Ureter (tissue), 1 donor: Measurements from ENCODE around the gene FBRS. TPM values are rescaled to one million over a fixed set of nuclear protein-coding genes. Genes with fewer than 3 reads are reported as not detected.
"Not testable (repeated sequence)": the region's sequence is repeated elsewhere in the genome, so short reads cannot be mapped to it uniquely, and the experiment has no call there.

Experiments
- DNase-seq: peaks from one replicate; pipeline ENCODE4 v3.0.0-alpha.2; 2020; ENCODE audit warnings: low spot score
- total RNA-seq: library from RNA; stranded (reverse); gene quantifications from one replicate; pipeline ENCODE4 v1.2.4, GENCODE V29; 2023
- donor health status: DM: yes; HTN: yes; CAD: no.

Gene FBRS
- total RNA-seq, 1 donor from 2014 or later: 82.5 TPM

DNA sequence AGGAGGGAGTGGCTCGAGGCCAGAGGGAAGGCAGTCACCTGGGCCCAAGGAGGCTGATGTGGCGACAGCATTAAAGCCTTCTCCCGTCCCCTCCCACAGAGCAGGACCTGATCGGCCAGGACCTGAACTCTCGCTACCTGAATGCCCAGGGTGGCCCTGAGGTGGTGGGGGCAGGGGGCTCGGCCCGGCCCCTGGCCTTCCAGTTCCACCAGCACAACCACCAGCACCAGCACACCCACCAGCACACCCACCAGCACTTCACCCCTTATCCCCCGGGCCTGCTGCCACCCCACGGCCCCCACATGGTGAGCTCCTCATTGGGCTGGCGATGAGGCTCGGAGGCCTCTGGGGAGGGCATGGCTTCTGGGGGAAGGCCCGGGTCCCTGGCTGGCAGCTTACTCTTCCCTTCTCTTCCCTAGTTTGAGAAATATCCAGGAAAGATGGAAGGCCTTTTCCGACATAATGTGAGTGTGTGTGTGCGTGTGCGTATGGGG, 6.4 kb downstream of the FBRS start:
- no peak for DNase-seq

DNA sequence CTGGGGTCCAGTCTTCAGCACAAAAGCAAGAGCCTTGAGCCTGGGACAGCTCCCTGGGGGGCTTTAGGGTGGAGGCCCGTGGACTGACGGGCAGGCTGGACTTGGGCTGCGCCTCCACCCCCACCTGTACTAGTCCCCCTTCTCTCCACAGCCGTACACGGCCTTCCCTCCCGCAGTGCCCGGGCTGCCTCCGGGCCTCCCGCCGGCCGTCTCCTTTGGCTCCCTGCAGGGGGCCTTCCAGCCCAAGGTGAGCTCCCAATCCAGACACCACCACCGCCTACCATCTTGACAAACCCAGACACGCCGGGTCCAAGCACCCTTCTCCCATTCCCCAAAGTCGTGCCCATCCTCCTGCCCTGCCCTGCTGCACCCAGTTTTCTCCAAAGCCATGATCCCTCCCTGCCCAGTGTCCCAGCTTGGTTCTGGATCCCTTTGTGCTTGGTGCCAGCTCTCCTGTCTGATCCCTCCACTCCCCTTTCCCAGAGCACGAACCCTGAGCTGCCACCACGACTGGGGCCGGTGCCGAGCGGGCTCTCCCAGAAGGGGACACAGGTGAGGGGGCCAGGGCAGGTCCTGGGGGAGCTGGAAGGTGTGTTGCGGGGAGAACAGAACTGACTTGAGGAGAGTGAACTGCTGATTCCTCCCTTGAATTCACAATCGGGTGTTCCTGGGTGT, 7.1 kb downstream of the FBRS start:
- DNase-seq: no peak

DNA sequence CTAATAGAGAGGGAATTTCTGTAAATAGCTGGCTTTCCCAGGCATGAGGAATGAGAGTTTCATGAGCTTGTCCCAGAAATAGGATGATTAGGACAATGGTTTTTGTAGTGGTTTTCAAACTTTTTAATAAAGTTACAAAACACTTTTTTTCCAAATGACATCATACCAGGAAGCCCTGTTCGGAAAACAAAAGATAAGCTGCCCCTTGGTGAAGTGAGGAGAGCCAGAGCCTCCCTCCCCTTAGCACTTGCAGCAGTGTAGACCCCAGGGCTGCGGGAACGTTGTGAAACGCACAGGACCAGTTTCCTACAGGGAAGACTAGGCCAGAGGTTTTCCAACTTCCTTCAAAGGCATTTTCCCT, 7.6 kb downstream of the FBRS start:
- DNase-seq: no peak

DNA sequence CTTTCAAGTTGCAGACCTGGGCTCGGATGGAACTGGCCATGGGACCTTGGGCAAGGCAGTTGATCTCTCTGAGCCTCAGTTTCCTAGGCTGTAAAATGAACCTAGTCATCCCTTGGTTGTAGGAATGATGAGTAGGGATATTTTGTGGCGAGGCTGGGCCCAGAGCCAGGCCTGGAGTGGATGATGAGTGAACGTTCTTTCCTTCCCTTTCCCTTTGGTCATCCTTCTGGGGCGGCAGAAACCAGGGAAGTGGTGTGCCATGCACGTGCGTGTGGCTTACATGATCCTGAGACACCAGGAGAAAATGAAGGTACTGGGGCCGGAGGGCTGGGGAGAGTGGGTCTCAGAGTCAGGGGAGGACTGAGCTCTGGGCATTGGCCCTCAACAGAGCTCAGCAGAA, 8.4 kb downstream of the FBRS start:
- no peak for DNase-seq

DNA sequence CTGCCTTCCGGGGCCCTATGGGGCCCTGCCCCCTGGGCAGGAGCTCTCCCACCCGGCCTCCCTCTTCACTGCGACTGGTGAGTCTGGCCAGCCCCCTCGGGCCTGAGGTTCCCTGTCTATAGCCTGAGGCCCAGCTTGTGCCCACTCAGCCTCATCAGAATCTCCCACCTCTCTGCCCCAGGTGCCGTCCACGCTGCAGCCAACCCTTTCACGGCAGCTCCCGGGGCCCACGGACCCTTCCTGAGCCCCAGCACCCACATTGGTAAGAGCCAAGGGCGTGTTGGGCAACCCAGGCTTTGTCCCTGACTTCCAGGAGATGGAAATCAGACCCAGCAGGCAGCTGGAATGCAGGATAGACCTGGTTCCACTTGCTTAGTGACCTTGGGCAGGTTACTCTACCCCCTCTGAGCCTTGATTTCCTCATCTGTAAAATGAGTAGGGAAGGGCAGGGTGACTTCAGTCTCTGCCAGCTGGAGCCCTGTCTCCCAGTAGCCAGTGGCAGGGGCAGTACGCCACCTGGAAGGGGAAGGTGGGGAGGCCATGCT, 9.2 kb downstream of the FBRS start:
- DNase-seq: no peak

DNA sequence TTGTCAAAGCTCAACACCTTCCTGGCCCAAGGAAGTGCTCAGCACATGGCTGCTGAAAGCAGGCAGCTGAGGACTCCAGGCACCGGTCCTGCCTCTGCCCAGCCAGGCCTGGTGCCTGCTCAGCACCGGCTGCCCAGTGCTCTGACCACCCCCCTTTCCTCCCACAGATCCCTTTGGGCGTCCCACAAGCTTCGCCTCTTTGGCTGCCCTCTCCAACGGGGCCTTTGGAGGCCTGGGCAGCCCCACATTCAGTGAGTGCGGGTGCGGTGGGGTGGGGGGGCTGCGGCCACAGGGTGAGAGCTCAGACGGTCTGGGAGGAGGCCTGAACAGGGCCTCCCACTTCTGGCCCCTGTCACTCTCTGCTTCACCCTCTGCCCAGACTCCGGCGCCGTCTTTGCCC, 10.2 kb downstream of the FBRS start:
- DNase-seq: no peak

DNA sequence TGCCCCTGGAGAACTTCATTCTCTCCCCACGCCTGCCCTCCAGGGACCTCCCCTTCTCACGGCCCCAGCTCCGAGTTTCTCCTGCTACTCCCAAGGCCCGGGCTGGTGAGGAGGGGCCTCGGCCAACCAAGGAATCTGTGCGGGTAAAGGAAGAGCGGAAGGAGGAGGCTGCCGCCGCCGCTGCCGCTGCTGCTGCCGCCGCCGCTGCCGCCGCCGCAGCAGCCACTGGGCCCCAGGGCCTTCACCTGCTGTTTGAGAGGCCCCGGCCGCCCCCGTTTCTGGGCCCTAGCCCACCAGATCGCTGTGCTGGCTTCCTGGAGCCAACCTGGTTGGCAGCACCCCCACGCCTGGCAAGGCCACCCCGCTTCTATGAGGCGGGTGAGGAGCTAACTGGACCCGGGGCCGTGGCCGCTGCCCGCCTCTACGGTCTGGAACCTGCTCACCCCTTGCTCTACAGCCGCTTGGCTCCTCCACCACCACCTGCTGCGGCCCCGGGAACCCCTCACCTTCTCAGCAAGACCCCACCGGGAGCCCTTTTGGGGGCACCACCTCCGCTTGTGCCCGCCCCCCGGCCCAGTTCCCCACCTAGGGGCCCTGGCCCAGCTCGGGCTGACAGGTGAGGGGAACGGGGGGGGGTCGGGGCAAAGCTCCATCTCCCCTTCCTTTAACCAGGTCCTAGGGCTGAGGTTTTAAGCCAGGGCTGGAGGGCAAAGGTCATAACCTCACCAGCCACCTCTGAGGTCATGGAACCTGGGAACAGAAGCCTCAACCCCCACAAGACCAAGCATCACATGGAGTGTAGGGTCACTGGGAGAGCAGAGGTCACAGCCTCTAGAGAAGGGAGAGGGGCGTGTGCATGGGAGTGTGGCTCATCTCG, 11.0 kb downstream of the FBRS start:
- no peak for DNase-seq

DNA sequence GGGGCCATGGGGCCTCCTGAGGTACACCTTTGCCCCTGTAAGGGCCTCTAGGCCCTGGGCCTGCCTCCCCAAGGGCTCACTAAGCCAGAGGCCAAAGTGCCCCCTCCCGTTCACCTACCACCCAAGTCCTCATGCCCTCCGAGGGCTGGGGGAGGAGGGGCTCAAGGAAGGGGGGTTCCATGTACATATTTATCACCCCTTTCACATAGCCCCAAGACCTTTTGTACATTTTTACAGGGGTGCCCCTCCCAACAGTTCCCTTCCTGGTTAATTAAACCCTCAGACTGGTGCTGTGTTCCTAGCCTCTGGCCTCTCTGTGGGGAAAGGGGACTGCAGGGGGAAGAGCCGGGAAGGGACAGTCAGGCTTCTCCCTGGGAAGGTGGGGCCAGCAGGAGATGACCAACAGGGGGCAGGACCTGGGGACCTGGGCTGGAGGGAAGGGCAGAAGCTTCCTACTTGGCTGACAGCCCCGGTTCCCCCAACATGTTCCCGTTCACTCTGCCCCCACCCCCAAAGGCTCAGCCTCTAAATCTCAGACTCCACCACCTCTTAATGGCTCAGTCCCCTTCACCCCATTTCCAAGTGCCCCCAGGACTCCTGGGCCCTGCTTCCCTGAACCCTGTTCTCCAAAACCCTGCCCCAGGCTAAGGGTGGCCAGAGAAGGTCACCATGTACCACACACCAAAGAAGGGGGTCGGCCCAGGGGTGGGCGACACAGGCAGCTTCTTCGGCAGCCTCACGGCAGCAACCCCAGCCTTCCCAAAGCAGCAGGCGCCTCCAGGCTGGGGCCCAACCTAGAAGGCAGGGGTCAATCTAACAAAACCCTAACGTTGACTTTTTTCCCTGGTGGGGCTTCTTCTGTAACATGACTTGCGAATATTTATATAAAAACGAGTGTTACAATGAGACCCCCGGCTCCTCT, 11.9 kb downstream of the FBRS start:
- DNase-seq: no peak

DNA sequence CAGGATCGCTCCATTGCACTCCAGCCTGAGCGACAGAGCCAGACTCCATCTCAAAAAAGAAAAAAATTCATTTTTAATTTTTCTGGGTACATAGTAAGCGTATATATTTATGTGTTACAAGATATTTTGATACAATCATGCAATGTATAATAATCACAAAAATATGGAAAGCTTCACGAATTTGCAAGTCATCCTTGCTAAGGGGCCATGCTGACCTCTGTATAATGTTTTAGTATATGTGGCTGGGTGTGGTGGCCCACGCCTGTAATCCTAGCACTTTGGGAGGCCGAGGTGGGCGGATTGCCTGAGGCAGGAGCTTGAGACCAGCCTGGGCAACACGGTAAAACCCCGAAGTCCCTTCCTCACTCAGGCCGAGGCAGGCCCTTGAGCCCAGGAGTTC, 16.9 kb downstream of the FBRS start:
- no peak for DNase-seq

DNA sequence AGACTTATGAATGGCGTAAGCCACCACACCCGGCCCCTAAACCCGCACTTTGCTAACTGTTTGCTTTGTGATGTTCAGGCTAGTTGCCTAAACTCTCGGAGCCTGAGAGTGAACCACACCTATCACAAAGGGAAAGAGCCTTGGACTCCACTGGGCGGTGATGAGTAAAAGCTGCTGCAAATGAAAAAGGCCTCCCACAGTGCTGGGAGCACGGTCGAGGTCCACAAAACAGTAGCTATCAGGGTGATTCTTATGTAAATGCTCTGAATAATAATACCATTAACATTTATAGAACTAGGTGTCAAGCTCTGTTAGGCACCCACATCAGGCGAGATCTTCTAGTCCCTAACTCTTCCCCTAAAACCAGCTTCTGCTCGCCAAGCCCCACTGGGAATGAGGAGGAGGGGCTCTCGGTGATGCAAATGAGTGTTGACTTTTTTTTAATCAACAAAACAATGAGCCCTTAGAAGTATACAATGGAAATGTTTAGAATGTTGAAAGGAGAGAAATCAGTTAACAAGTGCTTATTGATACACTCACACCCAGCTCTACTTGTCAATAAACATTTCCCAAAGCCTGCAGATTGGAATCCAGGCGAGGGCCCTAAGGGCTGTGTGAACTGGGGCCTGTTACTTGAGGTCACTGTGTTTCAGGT, 19.8 kb downstream of the FBRS start:
- DNase-seq: no peak

DNA sequence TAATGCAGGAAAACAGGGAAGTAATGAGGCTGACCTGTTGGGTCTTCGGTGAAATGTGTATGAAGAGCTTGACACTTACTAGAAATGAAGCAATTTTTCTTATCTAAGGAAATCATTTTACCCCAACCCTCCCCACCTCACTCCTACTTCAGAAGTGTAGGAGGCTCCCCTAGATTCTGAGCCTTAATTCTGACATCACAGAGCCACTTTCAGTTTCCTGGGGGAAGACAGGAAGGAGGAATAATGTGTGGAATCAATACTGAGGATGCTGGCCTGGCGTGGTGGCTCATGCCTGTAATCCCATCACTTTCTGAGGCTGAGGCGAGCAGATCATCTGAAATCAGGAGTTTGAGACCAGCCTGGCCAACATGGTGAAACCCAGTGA, 20.3 kb downstream of the FBRS start:
- DNase-seq: no peak

DNA sequence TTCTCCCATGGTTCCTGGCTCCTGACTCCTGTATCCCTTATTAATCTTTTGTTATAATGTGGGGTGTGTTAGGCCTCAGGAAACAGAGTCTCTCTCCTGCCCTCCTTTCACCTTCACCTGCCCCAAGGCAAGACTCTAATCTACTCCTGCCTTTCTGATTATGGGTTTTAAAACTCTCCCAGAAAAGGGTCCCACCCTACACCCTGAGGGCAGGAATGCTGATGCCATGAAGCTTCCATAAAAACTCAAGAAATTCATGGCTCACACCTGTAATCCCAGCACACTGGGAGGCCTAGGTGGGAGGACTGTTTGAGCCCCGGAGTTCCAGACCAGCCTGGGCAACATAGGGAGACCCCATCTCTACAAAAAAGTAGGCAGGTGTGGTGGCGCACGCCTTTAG, 22.1 kb downstream of the FBRS start:
- DNase-seq: no peak

DNA sequence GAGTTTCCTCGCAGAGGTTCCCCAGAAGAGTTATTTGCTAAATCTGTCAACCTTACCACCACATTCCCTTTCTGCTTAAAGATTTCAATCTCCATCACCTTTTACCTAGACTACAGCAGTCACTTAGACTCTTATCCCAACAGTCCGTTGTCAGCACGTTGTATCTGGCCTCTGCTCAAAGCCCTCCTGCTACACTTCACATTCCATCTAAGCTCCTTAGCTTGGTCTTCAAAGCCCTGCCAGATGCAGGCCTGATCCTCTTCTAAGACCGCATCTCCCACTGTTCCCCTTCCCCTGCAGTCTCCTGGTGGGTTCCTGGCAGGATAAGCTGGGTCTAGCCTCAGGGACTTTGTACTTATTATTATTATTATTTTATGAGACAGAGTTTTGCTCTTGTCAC, 30.5 kb downstream of the FBRS start:
- DNase-seq: no peak

DNA sequence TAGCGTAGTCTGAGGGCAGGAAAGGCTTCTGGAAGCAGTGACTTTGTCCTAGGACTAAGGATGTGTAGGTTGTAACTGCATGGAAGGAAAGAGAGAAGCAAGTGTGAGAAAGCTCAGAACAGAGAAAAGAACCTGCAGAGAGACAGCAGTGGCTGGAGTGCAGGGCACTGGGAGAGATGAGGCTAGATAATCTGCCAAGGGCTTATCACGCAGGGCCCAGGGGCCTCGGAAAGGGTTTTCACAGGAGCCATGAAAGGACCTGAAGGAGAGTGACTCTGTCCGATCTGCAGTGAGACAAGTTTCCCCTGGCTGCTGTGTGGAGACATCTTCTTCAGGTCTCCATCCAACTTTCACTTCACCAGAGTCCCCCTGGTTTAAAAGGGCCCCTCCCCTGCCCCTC, 33.7 kb downstream of the FBRS start:
- no peak for DNase-seq

DNA sequence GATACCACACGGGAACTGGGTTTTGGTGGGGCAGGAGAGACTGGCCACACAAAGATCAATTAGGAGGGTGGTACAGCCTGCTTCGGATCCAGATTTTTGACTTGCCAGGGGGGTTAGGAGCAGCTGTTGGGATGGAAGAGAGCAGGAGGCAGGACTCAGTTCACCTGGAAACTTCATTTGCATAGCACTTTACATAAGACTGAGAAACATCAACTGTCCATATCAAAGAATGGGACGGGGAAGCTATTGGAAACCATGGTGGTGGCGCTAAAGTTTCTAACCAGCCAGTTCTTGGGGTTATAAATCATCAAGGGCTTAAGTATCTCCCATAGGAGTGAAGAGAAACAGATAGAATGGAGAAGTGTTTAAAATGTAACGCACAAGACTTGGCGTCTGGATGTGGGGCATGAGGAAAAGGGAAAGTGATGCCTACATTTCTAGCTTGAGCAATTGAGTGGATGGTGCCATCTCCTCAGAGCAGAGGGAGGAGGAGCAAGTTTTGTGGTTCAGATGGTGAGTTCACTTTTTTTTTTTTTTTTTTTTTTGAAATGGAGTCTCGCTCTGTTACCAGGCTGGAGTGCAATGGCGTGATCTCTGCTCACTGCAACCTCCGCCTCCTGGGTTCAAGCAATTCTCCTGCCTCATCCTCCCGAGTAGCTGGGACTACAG, 34.3 kb downstream of the FBRS start:
- no peak for DNase-seq

DNA sequence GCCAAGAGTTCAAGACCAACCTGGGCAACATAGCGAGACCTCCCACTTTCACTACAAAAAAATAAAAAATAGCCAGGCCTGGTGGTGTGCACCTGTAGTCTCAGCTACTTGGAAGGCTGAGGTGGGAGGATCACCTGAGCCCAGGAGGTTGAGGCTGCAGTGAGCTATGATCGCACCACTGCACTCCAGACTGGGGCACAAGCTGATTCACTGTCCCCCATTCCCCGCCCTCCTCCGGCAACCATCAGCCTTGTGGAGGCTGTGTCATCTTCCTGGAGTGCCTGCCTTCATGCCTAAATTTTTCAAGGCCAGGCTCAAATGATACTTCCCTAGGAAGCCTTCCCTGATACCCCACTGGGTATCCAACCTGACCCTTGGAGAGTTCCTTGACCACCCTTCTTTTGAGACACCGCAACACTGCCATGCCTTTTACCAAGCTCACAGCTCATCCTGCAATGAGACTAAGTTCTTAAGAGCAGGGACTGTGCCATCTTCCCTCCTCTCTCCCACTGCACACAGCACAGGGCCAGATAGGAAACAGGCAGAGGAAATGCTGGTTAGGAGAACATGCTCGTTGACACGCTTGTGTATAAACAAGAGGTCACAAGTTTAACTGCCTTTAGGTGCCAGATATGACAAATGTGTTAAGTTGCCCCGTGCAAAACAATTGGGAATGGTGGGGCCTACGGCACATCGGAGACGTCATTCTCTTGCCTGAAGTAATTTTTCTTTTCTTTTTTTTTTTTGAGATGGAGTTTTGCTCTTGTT, 36.9 kb downstream of the FBRS start:
- no peak for DNase-seq

DNA sequence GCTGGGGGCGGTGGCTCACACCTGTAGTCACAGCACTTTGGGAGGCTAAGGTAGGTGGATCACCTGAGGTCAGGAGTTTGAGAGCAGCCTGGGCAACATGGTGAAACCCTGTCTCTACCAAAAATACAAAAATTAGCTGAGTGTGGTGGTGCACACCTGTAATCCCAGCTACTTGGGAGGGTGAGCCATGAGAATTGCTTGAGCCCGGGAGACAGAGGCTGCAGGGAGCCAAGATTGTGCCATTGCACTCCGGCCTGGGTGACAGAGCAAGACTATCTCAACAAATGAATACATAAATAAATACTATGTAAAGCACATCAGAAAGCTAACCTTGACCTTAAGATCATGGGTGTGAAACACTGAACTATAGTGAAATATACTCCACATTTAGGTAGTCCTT, 38.4 kb downstream of the FBRS start:
- DNase-seq: not testable (repeated sequence)

DNA sequence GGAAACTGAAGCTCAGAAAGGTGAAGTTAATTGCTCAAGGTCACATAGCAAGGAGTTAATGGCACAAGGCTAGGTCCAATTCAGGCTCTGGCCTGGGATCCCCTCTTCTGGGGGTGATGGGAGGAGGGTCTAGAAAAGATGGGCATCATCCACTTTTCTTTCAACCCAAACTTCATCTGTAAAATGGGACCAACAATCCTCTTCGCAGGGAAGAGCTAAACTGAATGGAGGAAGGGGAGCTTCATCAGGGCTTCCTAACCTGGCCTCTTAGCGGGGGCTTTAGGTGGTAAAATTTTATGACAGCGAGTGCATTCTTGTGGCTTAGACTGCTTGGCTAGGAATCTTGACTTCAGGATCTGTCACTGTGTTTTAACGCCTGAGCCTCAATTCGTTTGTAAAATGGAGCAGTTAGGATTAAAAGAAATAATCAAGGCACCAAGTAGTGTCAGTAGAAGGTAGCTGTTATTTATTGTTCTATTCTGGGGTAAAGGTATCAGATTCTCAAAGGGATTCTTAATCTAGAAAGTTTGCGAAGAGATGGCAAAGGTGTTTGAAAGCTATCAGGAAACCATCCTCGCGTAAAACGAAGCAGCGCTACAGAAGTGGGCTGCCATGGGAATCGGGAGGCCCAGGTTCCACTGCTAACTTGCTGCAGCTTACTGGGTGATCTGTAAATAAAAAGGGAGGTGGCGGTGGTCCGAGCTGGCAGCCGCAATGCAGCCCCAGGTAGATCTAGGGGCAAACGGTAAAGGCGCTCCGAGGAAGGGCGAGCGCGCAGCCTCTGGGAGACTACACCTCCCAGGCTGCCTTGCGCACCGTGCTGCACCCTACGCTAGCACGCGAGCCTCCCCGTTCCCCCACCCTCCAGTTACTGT, 39.3 kb downstream of the FBRS start:
- DNase-seq: no peak
